HG03139 (cell line): ENCODE measurements around the gene SLC39A10.
"Not testable (repeated sequence)": the region's sequence is repeated elsewhere in the genome, so short reads cannot be mapped to it uniquely, and the experiment has no call there.

Experiments used
- ATAC-seq: cut with Tn5 transposase; IDR thresholded peaks from one replicate; pipeline ENCODE4 v1.9.1; 2021; ENCODE audit not compliant: unreplicated experiment

Gene SLC39A10

DNA sequence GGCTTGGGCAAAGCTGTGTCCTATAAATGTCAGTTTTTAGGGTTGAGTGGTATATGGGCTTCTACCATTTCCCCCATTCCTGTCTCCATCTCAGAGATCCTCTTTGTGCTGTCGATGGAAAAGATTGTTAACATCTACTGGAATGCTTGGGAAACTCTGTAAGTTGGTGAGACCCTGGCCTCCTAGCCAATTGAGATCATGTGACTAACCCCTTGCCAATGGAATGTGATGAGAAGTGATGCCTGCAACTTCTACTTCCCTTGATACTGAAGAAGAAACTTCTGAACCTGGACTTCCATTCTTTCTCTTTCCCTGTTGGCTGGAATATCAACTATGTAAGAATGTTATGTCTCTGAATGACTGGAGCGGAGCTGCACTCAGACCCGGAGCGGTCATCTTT, 14.5 kb downstream of the SLC39A10 start:
- ATAC-seq = no peak

DNA sequence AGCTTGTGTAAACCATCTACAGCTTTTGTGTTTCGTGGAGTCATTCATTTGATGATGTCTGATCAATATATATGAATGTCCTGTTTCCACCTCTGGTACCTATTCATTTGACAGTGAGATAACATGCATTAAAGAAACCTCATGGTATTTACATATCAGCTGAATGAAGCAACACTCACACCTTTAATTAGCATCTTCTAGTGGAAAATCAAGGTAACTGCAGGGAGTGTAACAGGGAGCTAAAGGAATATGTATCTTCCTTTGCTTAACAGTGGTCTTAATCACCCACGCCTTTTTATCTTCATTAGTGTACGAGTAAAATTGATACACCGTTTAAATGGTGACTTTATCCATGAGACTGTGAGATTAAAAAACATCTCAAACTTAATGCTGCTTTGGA, 15.6 kb downstream of the SLC39A10 start:
- ATAC-seq = no peak

DNA sequence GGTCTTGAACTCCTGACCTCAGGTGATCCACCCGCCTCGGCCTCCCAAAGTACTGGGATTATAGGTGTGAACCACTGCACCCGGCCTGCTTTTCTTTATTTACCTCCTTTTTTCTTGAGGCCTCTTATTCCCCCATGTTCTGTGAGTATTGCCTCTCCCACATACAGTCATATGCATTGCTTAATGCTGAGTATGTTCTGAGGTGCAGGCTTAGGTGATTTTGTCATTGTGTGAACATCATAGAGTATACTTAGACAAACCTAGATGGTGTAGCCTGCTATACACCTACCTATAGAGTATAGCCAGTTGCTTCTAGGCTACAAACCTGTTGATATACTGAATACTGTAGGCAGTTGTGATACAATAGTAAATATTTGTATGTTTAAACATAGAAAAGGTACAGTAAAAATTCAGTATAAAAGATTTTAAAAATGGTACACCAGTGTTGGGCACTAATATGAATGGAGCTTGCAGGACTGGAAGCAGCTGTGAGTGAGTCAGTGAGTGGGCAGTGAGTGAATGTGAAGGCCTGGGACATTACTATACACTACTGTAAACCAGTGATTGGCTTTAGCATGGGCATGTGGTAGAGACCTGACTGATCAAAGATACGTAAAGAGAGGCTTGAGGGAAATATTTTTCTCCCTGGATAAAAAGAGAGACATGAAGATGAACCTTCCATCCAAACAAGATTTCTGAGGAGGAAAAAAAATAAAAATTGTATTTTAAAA, 17.6 kb downstream of the SLC39A10 start:
- ATAC-seq = no peak

DNA sequence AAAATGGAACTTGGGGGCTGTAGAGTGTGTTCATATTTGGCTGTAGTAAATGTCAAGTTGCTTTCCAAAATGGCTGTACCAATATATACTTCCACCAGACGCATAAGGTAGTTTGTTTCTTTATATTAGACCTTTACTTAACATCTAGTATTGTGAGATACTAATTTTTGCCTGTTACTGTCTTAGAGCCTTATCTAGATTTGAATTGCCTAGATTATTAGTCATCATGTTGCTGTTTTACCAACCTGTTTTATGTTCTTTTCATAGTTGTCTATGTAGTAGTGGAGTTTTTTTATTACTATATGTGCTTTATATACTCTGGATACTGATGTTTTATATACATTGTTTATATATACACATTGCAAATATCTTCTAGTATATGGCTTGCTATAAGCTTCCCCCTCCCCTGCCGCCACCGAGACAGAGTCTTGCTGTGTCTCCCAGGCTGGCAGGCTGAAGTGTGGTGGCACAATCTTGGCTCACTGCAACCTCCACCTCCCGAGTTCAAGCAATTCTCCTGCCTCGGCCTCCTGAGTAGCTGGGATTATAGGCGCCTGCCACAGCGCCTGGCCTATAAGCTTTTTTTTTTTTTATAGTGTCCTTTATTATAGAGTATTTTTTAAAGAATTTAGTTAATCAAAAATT, 18.9 kb downstream of the SLC39A10 start:
- no peak for ATAC-seq

DNA sequence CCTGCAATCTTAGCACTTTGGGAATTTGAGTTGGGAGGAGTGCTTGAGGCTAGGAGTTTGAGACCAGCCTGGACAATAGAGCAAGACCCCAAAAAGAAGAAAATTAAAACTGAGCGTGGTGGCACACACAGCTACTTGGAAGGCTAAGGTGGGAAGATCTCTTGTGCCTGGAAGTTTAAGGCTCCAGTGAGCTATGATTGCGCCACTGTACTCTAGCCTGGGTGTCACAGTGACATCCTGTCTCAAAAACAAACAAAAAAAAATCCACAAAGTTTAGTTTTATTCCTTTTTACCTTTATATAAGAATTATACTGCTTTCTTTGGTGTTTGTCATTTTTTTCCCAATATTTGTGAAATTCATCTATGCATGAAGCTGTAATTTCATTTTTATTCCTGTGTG, 20.3 kb downstream of the SLC39A10 start:
- ATAC-seq = no peak

DNA sequence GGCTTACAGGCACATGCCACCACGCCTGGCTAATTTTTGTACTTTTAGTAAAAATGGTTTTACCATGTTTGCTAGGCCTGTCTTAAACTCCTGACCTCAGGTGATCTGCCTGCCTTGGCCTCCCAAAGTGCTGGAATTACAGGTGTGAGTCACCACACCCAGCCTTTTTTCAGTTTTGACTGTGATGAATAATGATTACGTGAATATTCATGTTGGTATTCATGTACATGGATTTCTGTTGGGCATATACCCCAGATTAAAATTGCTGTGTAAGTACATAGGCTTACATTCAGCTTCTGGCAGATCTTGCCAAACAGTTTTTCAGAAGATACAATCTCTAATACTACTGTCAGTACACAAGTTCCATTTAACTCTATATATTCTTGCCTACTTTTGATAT, 20.9 kb downstream of the SLC39A10 start:
- ATAC-seq = no peak

DNA sequence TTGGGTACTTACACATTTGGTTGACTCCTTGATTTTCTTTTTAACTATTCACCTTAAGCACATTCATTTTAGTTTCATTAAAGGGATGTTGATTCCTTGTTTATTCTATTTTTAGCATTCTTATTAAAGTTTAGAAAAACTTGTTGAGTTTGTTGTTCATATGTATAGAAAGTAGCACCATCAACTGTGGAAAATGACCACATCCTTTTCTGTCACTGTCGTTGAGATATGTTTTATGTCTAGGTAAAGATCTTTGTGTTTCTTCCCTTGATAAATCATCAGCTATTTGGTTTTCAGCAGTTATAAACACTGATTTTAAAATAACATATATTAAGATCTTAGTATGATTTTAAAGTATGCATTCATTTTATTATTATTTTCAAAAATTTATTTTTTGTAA, 25.1 kb downstream of the SLC39A10 start:
- no peak for ATAC-seq

DNA sequence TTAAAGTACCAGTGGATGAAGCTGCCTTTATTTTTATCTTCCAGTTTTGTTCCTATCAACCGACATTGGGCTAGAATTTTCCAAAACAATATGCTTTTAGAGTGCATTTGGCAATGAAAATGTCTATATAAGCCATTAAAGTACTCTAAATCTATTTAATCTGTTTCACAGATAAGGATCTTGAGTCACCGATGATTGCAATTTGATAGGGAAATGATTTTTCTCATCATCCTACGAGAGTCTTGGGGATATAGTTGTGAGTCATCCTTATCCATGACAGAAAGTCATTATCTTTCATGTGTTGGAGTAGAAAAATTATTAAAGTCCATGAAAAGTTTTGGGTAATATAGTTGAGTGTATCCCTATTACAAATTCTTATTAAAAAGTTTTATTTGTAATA, 26.1 kb downstream of the SLC39A10 start:
- no peak for ATAC-seq

DNA sequence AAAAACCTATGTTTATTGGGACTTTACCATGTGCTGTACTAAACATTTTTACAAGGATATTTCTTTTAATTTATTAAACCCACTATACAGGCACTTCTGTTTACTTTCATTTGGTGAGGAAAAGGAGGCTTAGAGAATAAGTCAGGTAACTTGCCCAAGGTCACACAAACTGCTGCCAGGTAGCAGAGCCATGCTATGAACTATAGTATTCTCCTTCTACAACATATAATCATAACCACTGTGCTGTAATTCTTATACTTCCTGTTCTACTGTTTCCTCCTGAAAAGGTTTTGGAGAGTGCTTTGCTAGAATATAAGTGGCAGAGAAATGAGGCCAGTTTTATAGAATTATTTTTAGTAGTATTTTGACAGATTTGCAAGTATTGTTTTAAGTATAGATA, 29.5 kb downstream of the SLC39A10 start:
- ATAC-seq = no peak

DNA sequence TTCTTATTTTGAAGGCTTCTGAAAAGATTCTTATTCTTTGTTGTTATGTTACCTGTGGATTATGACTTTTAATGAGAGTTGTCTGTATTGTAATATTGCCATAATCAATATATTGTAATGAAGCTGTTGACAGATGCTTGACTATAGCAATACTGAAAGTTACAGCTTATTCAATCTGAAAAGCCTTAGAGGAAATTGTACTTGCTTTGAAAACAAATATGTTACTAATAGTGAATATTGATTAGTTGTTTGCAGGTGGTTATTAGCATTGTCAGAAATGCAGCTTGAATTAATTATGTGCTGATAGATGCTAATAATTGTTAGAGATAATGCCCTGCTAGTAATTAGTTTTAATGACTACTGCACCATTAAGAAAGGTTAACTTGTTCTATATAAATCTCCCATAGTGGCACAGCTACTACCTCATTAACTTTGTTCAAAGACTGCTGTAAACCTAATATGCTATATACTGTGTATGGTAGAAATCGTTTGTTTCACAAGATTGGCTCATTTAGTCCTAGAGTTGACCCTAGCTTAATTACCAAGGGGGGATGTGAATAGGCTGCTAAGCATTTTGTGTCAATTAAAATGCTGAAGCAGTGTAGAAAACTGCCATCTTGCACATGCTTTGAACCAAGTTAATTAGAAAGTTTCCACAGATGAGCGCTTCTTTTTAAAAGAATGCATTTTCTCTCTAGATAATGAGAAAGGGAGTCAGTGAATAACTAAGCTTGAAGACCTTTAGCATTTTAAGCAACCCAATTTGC, 30.5 kb downstream of the SLC39A10 start:
- no peak for ATAC-seq

DNA sequence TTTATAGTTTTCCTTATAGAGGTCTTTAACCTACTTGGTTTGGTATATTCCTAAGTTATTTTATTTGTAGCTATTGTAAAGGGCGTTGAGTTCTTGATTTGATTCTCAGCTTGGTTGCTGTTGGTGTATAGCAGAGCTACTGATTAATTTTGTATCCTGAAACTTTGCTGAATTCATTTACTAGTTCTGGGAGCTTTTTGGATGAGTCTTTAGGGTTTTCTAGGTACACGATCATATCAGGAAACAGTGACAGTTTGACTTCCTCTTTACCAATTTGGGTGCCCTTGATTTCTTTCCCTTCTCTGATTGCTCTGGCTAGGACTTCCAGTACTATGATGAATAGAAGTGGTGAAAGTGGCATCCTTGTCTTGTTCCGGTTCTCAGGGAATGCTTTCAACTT, 35.5 kb downstream of the SLC39A10 start:
- ATAC-seq = not testable (repeated sequence)

DNA sequence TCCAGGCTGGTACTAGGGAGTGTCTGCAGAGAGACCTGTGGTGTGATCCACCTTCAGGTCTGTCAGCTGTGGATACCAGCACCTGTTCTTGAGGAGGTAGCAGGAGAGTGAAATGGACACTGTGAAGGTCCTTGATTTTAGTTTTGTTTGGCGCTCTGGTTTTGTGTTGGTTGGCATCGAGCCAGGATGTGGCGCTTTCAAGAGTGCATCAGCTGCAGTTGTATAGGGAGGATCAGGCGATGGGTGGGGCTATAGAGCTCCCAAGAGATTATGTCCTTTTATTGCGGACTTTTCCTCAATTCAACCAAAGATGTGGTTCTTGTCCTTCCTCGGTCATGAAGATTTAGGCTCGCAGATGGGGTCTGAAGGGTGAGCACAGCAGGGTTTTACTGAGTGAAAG, 37.5 kb downstream of the SLC39A10 start:
- no peak for ATAC-seq

DNA sequence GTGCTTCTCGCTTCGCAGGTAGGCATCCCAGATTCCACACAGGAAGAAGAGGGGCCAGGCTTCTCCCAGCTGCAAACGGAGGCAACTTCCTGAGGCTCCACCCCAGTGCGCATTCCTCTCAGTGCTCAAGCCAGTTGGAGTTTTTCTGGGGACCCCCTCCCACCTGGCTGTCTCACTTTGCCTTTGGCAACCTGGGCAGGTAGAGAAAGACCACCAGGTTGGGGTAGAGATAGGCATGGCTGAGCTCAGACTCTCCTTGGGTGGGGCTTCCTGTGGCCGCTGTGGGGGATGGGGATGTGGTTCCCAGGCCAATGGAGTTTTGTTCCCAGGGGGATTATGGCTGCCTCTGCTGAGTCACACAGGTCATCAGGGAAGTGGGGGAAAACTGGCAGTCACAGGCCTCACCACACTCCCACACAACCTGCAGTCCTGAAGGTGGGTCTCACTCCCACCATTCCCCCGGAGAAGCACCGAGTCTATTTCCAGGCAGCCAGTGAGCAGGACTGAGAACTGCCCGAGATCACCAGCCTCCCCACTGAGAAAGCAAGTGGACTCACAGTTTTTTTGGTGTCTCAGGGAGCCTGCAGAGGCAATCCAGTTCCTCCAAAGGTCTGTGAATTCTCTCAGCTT, 38.1 kb downstream of the SLC39A10 start:
- no peak for ATAC-seq

DNA sequence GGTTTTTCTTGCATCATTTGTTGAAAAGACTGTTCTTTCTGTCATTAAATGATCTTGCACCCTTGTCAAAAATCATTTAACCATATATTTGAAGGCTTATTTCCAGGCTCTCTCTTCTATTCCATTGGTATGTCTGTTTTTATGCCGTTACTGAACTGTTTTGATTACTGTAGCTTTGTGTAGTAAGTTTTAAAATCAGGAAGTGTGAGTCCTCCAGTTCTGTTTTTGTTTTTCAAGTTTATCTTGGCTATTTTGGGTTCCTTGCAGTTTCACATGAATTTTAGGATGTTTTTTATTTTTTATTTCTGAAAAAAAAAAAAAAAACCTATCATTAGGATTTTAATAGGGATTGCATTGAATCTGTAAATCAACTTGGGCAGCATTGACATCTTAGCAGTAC, 39.0 kb downstream of the SLC39A10 start:
- ATAC-seq = no peak

DNA sequence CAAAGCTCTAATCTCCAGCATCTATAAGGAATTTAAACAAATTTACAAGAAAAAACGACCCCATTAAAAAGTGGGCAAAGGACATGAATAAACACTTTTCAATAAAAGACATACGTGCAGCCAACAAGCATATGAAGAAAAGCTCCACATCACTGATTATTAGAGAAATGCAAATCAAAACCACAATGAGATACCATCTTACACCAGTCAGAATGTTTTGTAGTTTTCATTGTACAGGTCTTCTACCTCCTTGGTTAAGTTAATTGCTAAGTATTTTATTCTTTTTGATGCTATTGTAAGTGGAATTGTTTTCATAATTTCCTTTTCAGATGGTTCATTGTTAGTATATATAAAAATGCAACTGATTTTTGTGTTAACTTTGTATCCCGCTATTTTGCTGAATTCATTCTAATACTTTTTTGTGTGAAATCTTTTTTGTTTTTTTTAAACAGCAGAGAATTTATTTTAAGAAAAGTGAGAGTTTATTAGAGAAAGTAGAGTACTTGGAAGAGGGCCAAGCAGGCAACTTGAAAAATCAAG, 40.7 kb downstream of the SLC39A10 start:
- ATAC-seq = no peak

DNA sequence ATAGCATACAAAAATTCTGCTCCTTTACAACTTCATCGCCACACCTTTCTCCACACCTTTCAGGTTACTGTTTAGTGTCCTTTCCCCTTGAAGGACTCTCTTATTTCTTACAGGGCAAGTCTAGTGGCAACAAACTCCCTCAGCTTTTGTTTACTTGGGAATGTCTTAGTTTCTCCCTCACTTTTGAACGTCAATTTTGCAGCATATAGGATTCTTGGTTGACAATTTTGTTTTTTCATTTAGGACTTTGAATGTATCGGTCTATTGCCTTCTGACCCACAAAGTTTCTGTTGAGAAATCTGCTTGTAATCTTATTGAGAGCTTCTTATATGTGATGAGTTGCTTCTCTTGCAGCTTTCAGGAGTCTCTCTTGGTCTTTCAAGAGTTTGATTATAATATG, 43.5 kb downstream of the SLC39A10 start:
- ATAC-seq = no peak

DNA sequence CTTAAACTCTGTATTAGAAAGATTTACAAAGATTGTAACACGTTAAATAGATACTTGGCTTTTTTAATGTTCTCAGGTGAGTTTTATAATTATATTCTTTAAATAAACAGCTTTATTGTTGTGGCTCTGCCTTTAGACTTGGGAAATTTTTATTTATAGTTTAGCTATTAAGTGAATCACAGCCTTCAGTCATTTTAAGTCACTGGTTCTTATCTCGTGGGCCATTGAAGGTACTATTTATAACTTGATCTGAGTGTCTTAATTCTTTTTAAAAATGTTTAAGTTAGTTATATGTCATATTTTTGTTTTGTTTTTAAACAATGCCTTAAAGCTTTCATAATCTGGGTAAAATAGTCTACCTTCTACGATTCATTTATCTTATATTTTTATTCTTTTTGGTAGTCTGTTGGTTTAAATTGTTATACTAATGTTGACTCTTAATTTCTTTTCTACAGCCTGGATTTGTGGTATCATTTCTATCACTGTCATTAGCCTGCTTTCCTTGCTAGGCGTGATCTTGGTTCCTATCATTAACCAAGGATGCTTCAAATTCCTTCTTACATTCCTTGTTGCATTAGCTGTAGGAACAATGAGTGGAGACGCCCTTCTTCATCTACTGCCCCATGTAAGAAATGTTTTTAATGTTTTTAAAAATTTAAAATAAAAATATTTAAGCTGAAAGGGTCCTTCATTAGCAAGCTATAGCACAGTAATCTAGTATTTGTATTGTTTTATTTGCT, 49.3 kb downstream of the SLC39A10 start:
- ATAC-seq = no peak

DNA sequence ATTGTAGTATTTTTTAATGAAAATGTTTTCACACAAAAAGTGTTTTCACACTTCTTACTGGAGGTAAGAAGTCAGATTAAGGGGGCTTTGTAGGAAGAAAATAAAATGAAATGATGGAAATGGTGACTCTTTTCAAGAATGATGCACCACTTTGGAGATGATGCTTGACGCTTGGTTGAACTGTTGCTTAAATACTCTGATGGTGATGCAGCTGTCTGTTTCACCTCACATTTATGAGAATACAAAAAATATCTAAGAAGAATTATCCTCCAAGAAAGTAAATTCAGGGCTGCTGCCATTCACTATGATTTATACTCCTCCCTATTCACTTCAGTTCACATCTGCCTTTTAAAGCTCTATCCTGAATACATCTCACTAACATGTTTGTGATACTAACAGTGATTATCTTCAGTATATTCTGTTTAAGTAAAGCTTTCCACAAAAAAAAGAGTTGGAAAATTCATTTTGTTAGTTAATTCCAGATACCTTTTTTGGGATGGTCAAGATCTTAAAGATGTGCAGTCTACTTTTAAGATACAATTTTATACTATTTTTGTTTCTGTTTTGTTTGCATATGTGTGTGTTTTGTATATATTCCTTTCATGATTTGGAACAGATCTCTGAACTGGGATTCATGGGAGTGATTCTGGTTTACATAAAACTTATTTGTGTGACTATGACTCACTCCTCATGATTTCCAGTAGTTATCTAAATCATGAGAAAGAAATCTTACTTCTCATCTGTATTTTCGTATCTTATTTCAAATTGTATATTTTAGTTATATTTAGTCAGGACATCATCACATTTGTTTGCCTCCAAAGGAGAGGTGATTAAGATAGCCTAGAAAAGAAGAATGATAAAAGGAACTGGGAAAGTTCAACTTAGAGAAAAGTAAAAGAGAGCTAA, 53.1 kb downstream of the SLC39A10 start:
- no peak for ATAC-seq

DNA sequence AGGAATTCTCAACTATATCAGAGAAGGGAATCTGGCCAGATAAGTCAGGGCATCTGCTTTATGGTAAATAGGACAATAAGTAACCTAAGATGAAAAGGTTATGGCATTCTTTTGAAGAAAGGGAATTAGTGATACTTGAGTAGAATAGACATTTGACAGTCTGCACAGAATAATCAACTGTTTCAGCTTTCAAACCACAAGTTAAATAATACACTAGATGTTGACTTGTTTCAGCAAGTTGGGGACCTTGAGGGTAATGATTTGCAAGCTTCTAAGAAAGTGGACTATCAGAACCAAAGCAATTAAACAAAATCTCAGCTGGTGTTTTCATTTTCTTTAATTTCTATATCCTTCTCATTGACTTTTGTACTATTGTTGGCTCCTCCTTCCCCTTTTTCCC, 54.5 kb downstream of the SLC39A10 start:
- ATAC-seq = peak; percentile 76

DNA sequence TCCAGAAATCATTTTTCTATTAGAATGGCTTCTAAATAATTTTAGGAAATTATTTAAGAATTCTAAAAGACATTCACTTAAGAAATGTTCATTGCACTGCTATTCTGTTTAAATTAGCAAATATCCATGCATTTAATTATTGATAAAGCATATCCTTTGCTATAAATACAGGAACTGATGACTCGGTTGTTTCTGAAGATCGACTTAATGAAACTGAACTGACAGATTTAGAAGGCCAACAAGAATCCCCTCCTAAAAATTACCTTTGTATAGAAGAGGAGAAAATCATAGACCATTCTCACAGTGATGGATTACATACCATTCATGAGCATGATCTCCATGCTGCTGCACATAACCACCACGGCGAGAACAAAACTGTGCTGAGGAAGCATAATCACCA, 59.4 kb downstream of the SLC39A10 start:
- no peak for ATAC-seq
